Right forelimb (tissue), 1 donor: ENCODE data around the gene HLA-DPA1.

Experiments
- DNase-seq: peaks from one replicate; pipeline ENCODE4 v3.0.0-alpha.2; 2018

HLA-DPA1 gene

GRCh38 chr6:33014841-33015634 lies 58.4 kb downstream of the HLA-DPA1 start:
- peak; percentile 61 for DNase-seq
